Omental fat pad (tissue), 4 donors: ENCODE data around the gene RGS6. TPM values are rescaled to one million over a fixed set of nuclear protein-coding genes. Genes with fewer than 3 reads are reported as not detected.

ENCODE experiments used
- ATAC-seq: fragments of 150-250 bp; one replicate; pipeline ENCODE4 v1.9.1; 2016; ENCODE audit warnings: mild to moderate bottlenecking, moderate library complexity; ENCODE audit not compliant: low FRiP score
- DNase-seq: peaks from one replicate; pipeline ENCODE4 v3.0.0-alpha.2; 2019; ENCODE audit warnings: low spot score
- CTCF ChIP-seq, 3 donors: fragments of 450-650 bp; IDR thresholded peaks; one replicate each; pipeline ENCODE4 v1.5.1; 2016 to 2017; ENCODE audit warnings: antibody characterized with exemption in 3 of 3, mild to moderate bottlenecking in 3 of 3, moderate library complexity in 2 of 3
- total RNA-seq, 4 donors: library from RNA; depleted of rRNA; stranded (reverse); fragments of >200 nt; gene quantifications; one replicate each; pipeline ENCODE4 v1.1.0, GENCODE V29; 2016

Gene RGS6
- total RNA-seq, 4 donors from 2014 or later = 5.2 to 27.3 (median 6.9) TPM

DNA sequence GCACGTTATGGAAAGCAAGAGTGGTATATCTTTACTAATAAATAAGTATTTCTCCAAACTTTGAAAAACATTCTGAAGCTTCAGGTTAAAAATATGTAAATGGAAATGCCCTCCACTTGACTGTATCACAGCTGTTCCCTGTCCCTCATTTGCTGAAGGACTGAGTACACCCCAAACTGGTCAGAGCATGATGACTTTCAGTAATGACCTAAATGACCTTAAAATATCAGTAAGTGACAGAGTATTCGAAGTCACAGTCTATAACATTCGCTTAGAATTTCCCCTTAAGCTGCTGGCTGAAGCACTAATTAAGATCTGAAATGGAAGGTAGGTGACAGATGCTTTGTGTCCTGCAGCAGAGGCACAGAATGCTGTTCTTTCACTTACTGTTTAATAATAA lies 191.5 kb downstream of the RGS6 start:
- ATAC-seq (no peak), DNase-seq (no peak)
- no peak for TF ChIP-seq CTCF (IDR thresholded peaks at IDR 0.05)

DNA sequence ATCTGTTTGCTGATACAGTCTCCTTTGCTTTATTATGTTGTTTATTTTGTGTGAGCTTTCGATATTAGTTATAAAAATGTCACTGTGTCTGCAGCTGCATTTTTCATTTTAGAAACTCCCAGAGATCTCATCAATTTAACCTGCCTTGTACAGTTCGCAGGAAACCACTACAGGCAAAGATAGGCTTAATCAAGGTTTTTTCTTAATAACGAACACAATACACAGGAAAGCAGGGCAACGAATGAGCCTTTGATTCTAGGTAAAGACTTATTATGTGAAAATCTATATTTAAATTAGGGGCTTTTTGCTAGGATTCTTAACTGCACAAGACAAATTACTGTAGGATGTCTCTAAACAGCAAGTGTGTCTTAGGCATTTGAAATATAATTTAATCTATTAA lies 191.9 kb downstream of the RGS6 start:
- no peak for DNase-seq
- no peak for ATAC-seq
- TF ChIP-seq CTCF (IDR thresholded peaks at IDR 0.05) = no peak

DNA sequence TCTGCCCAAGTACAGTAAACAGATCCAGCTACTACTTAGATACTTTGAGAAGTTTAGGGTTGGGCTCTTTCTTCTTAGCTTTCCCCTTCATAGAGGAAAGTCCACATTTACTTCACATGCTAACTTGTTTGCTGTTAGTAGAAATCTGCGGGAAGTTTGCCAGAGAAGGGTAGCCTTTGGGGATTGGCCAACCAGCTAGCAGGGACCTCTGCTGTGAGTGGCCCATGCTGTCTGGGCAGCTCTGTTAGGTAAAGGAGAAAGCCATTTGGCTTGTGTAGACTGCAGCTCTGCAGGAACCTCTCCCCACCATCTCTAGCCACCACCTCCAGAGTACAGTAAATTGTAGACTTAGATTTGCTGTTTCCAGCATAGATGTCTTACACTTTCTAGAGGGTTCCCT lies 193.9 kb downstream of the RGS6 start:
- DNase-seq = no peak
- no peak for ATAC-seq
- no peak for TF ChIP-seq CTCF (IDR thresholded peaks at IDR 0.05)

DNA sequence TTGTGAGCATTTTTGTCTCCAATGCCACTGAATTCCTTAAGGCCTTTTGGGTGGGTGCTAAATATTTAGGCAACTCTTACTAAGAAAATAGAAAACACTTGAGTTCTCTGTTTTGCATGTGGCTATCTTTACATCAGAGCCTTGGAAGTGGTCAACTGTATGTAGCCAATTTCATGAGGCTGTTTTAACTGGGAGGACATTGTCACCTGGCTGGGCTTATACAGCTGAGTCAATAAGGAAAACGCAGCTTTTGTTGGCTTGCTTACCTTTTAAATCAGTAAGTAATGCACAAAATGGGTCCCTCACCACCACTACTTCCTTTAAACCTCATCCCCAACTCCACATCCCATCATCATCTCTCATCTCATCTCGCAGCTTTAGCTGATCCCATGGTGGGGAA lies 194.3 kb downstream of the RGS6 start:
- DNase-seq (no peak), ATAC-seq (no peak)
- no peak for TF ChIP-seq CTCF (IDR thresholded peaks at IDR 0.05)

GRCh38 chr14:72128629-72129028 lies 196.4 kb downstream of the RGS6 start:
- TF ChIP-seq CTCF (IDR thresholded peaks at IDR 0.05) = no peak
- DNase-seq (no peak), ATAC-seq (no peak)

GRCh38 chr14:72129291-72129690 lies 197.1 kb downstream of the RGS6 start:
- DNase-seq = no peak
- TF ChIP-seq CTCF (IDR thresholded peaks at IDR 0.05) = no peak
- ATAC-seq = no peak

DNA sequence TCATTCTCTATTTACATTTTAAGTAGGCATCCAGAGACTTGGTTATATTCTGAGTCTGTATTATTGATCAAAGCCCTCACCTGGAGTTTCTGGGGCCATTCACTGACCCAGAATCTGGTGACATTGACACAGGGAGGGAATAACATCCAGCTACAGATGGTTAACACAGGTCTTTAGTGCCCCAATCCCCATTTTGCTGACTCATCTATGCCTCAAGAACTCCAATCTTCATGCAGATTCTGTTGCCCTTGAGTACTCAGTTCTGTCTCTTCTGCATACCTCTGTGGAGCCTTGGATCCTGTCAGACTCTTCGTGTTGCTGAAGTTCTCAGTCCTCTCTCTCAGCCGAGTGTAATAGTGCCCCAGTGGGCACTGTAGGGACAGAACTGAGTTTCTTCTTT lies 208.9 kb downstream of the RGS6 start:
- no peak for DNase-seq
- TF ChIP-seq CTCF (IDR thresholded peaks at IDR 0.05) = no peak
- no peak for ATAC-seq
